Hematopoietic multipotent progenitor cell treated with erythropoietin and hydrocortisone succinate and interleukin-3 and kit ligand, for 4 days (in vitro differentiated cells): ENCODE data around the gene UPB1.
"Not testable (repeated sequence)": the region's sequence is repeated elsewhere in the genome, so short reads cannot be mapped to it uniquely, and the experiment has no call there.

Experiments
- DNase-seq: peaks from one replicate; pipeline ENCODE4 v3.0.0-alpha.2; 2015

Gene UPB1

DNA sequence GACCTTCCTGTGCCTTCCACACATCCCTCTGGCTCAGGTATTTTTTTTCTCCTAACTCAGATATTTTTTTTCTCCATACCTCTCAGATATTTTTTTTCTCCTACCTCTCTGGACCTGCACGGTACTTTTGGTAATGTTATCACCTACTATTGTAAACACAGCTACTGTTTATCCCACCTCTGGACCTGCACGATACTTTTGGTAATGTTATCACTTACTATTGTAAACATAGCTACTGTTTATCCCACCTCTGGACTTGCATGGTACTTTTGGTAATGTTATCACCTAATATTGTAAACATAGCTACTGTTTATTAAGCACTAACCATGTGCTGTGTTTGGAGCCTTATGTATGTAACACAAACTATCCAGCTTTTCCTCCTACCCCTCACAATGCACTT, 12.1 kb upstream of the UPB1 start:
- no peak for DNase-seq

- no peak for DNase-seq
Measured at GRCh38 chr22:24483976-24484545, 11.1 kb upstream of the UPB1 start.

DNA sequence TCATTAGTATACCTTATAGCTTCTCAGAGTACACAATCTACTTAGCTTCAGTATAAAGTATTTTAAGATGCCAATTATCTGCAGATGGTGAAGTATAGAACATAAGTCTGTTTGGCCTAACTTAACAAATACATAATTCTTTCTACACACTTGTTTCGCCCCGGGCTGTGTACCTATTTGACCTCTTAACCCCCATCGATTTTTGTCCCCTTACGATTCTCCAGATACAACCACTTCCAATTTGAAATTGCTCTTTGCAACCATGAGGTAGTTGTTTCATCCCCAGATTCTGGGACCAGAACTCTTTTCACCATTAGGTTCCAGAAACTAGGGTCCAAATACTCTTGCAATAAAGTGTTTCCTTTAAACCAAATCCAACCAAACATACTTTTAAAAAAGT, 10.0 kb upstream of the UPB1 start:
- no peak for DNase-seq

GRCh38 chr22:24485608-24486007, 9.5 kb upstream of the UPB1 start:
- DNase-seq: no peak

GRCh38 chr22:24486501-24486921, 8.6 kb upstream of the UPB1 start:
- peak; percentile 68 for DNase-seq

- DNase-seq: no peak
Measured at GRCh38 chr22:24489011-24489410, 6.1 kb upstream of the UPB1 start.

GRCh38 chr22:24489434-24489833, 5.7 kb upstream of the UPB1 start:
- DNase-seq: not testable (repeated sequence)

DNA sequence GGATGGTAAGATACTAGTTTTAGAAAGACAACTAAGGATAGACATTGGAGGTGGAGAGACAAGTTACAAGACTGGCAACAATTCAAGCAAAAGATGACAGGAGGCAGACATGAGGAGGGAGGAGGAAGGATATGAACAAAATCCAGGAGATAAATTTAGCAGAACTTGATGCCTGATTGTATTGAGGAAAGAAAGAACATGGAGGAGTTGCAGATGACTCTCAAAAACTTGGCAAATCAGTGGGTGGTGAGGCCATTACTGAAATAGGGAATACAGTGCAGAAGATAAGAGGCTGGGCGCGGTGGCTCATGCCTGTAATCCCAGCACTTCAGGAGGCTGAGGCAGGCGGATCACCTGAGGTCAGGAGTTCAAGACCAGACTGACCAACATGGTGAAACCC, 2.7 kb upstream of the UPB1 start:
- DNase-seq: no peak

GRCh38 chr22:24494167-24494527, 985 bp upstream of the UPB1 start:
- no peak for DNase-seq

DNA sequence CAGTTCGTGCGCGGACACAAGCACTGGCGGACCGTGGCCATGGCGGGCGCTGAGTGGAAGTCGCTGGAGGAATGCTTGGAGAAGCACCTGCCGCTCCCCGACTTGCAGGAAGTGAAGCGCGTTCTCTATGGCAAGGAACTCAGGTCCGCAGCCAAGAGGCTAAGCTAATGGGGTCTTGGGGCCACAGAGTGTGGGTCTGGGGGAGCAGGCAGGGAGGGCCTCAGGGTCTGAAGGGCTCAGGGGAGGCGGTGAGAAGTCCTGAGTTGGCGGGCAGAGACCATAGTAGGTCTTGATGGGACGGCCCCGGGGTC, 188 bp downstream of the UPB1 start:
- DNase-seq: no peak

DNA sequence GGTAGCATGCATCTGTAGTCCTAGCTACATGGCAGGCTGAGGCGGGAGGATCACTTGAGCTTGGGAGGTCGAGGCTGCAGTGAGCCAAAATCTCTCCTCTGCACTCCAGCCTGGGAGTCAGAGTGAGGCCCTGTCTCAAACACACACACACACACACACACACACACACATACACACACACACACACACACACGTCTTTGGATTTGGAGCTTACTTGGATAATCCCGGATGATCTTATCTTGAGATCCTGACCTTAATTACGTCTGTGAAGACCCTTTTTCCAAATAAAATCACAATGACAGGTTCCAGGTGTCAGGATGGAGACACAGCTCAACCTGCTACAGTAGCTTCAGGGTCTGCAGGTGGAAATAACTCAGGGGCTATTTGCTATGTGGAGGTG, 1.1 kb downstream of the UPB1 start:
- no peak for DNase-seq

- DNase-seq: no peak
Measured at GRCh38 chr22:24496661-24497060, 1.5 kb downstream of the UPB1 start.

GRCh38 chr22:24497841-24498258, 2.7 kb downstream of the UPB1 start:
- peak; percentile 66 for DNase-seq

GRCh38 chr22:24498824-24499223, 3.7 kb downstream of the UPB1 start:
- no peak for DNase-seq

GRCh38 chr22:24499706-24500276, 4.7 kb downstream of the UPB1 start:
- no peak for DNase-seq

GRCh38 chr22:24500277-24500820, 5.2 kb downstream of the UPB1 start:
- DNase-seq: no peak

DNA sequence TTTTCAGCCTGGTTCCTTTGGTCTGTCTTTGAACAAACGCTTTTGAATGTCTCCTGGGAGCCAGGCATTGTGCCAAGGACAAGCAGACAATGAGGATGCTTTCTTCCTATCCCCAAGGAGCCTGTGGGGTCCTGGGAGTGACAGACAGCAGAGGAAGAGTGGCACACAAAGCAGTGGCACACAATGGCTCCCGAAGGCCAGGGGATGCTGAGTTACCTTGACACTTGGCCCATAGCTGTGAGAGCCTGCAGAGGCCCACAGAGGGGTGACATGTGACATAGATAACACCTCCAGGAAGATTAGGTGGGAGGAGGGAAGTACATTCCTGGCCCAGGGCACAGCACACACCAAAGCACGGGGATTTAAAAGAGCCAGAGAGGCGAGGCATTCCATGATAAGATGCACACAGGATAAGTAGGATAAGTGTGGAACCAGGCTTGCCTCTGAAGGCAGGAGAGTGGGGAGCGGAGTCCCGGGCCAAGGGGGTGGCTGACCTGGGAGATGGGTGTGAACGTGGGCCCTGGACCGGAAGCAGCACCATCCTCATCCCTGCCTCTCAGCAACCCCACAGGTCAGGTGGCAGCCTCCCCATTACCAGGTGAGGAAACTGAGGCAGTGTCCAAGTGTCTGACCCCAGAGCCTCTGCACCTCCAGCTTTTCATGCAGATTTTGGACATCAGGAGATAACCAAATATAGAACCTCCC, 6.3 kb downstream of the UPB1 start:
- DNase-seq: no peak

GRCh38 chr22:24502034-24502433, 6.9 kb downstream of the UPB1 start:
- DNase-seq: no peak

- DNase-seq: no peak
Measured at GRCh38 chr22:24502541-24502940, 7.4 kb downstream of the UPB1 start.

DNA sequence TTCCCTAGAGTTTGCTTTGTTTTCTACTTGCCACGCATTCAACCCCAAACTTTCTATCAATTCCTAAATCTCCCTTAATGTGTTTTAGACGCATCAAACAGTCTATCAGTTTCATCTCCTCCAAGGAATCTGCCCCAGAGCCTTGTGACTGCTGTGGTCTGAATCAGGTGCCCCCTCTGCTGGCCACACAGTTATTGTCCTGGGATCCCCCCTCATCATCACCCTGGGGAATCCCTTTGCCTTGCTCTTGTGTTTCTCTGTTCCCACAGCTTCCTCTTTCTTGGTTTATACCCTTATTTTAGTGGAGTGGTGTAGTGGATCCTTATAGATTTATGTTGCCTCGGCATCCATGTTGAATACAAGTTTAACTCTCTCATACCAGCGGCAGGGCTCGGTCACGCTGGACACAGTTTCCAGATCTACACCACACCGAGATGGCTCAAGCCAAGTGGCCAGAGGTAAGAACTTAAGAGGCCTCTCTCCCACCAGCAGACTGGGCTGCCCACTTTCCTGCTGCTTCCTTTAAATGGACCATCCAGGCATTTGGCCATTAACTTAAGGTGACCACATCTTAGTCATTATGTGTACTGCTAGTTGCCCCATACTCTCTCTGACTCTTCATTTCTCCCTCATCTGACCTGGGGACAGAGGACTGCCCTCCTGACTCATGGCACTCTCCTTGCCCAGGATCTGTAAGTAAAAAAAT, 8.2 kb downstream of the UPB1 start:
- peak; percentile 89 for DNase-seq

- peak; percentile 41 for DNase-seq
Measured at GRCh38 chr22:24503843-24504338, 8.8 kb downstream of the UPB1 start.

GRCh38 chr22:24504540-24504939, 9.4 kb downstream of the UPB1 start:
- no peak for DNase-seq

DNA sequence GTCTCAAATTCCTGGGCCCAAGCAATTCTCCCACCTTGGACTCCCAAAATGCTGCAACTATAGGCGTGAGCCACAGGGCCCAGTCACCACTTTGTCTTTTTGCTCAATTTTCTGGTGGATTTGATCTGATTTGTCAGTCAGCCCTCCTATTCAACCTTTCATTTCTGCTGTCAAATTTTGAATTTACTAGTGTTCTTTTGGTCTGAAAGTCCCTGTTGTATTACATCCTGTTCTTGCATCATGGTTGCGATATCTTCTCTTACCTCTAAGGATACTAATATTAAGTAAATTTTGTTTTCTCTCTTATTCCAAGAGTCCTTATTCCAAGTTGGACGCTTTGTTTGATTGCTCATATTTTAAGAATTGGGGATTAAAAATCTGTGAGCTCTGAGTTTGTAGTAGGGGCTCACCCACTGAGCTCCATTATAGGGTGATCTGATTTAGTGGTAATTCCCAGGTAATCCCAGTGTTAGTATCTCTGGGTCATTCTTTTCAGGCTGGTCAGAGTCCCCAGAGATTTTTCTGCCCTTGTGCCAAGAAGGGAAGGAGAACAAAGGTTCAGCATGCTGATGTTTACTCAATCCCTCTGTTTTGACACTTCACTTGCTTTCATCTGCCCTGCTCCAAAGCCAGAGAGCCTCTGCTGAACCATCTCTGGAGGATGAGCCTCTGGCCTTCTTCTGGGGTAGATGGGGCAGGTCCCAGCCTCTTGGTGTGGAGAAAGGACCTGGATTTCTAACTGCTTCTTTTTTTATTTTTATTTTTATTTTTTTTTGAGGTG, 10.0 kb downstream of the UPB1 start:
- no peak for DNase-seq
